Liver (tissue), 9 donors: ENCODE results near the gene COX10. TPM values are rescaled to one million over a fixed set of nuclear protein-coding genes. Genes with fewer than 3 reads are reported as not detected.
"Not testable (repeated sequence)": the region's sequence is repeated elsewhere in the genome, so short reads cannot be mapped to it uniquely, and the experiment has no call there.

ENCODE experiments used
- DNase-seq: peaks from one replicate; pipeline ENCODE4 v3.0.0-alpha.2; 2017; ENCODE audit warnings: low spot score
- H3K27ac ChIP-seq, 2 donors: one replicate each; pipeline ENCODE4 v1.7.0; 2013; ENCODE audit warnings: inconsistent platforms in 2 of 2, low read length in 2 of 2, control low read depth in 1 of 2, low read depth in 1 of 2, mild to moderate bottlenecking in 1 of 2
- H3K27me3 ChIP-seq, 4 donors: one replicate each; pipeline versions ENCODE4 v1.6.1 to v1.7.0; 2013; ENCODE audit warnings: low read length in 3 of 4, inconsistent platforms in 1 of 4, mild to moderate bottlenecking in 1 of 4, moderate library complexity in 1 of 4; ENCODE audit not compliant: control insufficient read depth in 4 of 4, insufficient read depth in 4 of 4
- H3K36me3 ChIP-seq, 4 donors: one replicate each; pipeline versions ENCODE4 v1.6.1 to v1.7.0; 2013; ENCODE audit warnings: low read length in 3 of 4, mild to moderate bottlenecking in 3 of 4, low read depth in 1 of 4, moderate library complexity in 1 of 4; ENCODE audit not compliant: control insufficient read depth in 4 of 4, insufficient read depth in 3 of 4
- H3K4me1 ChIP-seq, 4 donors: one replicate each; pipeline versions ENCODE4 v1.6.1 to v1.7.0; 2013; ENCODE audit warnings: low read length in 3 of 4, mild to moderate bottlenecking in 3 of 4, moderate library complexity in 1 of 4; ENCODE audit not compliant: control insufficient read depth in 4 of 4, insufficient read depth in 4 of 4
- H3K4me3 ChIP-seq, 3 donors: one replicate each; pipeline versions ENCODE4 v1.6.1 to v1.7.0; 2013; ENCODE audit warnings: low read length in 3 of 3, control low read depth in 1 of 3, low read depth in 1 of 3, mild to moderate bottlenecking in 1 of 3
- H3K9ac ChIP-seq, 2 donors: one replicate each; pipeline ENCODE4 v1.7.0; 2013; ENCODE audit warnings: low read length in 2 of 2, mild to moderate bottlenecking in 2 of 2, moderate library complexity in 2 of 2, control low read depth in 1 of 2, low read depth in 1 of 2
- H3K9me3 ChIP-seq, 4 donors: one replicate each; pipeline versions ENCODE4 v1.6.1 to v1.7.0; 2013; ENCODE audit warnings: low read length in 3 of 4; ENCODE audit not compliant: control insufficient read depth in 4 of 4
- CTCF ChIP-seq: fragments of 150-350 bp; IDR thresholded peaks from 2 replicates; pipeline ENCODE4 v1.5.1; 2017; ENCODE audit warnings: improper control_type of control experiment, low read depth, low read length; ENCODE audit not compliant: missing input control
- EGR1 ChIP-seq, 2 donors: IDR thresholded peaks; 2 replicates each; pipeline ENCODE4 v1.6.1; 2016 to 2018; ENCODE audit warnings: antibody characterized with exemption in 2 of 2, low read depth in 2 of 2
- FOXA1 ChIP-seq: IDR thresholded peaks from 2 replicates; pipeline ENCODE4 v1.6.1; 2016; ENCODE audit warnings: antibody characterized with exemption
- FOXA2 ChIP-seq: IDR thresholded peaks from 2 replicates; pipeline ENCODE4 v1.6.1; 2016; ENCODE audit warnings: antibody characterized with exemption
- GABPA ChIP-seq, 2 donors: IDR thresholded peaks in 1 of 2; conservative IDR thresholded peaks in 1 of 2; 2 replicates each; pipeline ENCODE4 v1.6.1; 2016; ENCODE audit warnings: antibody characterized with exemption in 2 of 2, mild to moderate bottlenecking in 1 of 2, moderate library complexity in 1 of 2
- HNF4A ChIP-seq, 2 donors: conservative IDR thresholded peaks; 2 replicates each; pipeline ENCODE4 v1.6.1; 2016; ENCODE audit warnings: antibody characterized with exemption in 2 of 2, mild to moderate bottlenecking in 2 of 2
- HNF4G ChIP-seq: IDR thresholded peaks from 2 replicates; pipeline ENCODE4 v1.6.1; 2016; ENCODE audit warnings: antibody characterized with exemption
- JUND ChIP-seq, 2 donors: IDR thresholded peaks; 2 replicates each; pipeline ENCODE4 v1.6.1; 2016; ENCODE audit warnings: antibody characterized with exemption in 2 of 2
- NR2F2 ChIP-seq: IDR thresholded peaks from 2 replicates; pipeline ENCODE4 v1.6.1; 2016; ENCODE audit warnings: antibody characterized with exemption
- RAD21 ChIP-seq, 2 donors: IDR thresholded peaks; 2 replicates each; pipeline ENCODE4 v1.6.1; 2016; ENCODE audit warnings: antibody characterized with exemption in 2 of 2, mild to moderate bottlenecking in 2 of 2
- REST ChIP-seq: IDR thresholded peaks from 2 replicates; pipeline ENCODE4 v1.6.1; 2016; ENCODE audit warnings: antibody characterized with exemption, mild to moderate bottlenecking
- RXRA ChIP-seq, 2 donors: IDR thresholded peaks; 2 replicates each; pipeline ENCODE4 v1.6.1; 2017 to 2018; ENCODE audit warnings: antibody characterized with exemption in 2 of 2, mild to moderate bottlenecking in 1 of 2
- SP1 ChIP-seq: IDR thresholded peaks from 2 replicates; pipeline ENCODE4 v1.6.1; 2018; ENCODE audit warnings: antibody characterized with exemption, mild to moderate bottlenecking
- TAF1 ChIP-seq: conservative IDR thresholded peaks from 2 replicates; pipeline ENCODE4 v1.6.1; 2016; ENCODE audit warnings: antibody characterized with exemption, mild to moderate bottlenecking
- YY1 ChIP-seq: IDR thresholded peaks from 2 replicates; pipeline ENCODE4 v1.6.1; 2016; ENCODE audit warnings: antibody characterized with exemption, mild to moderate bottlenecking
- WGBS: extraction: QIAGEN DNeasy Blood & Tissue Kit; methylation state at CpG from one replicate; pipeline ENCODE4 v1.1.7; 2013; 5-methylcytosine and 5-hydroxymethylcytosine counted together
- polyA plus RNA-seq, 2 donors: library from polyadenylated mRNA; stranded (reverse) in 1 of 2; unstranded in 1 of 2; fragments of 200-250 nt in 1 of 2; fragments of >200 nt in 1 of 2; fragmentation: Nextera tagmentation in 1 of 2; extraction: Ambion mirVana in 1 of 2; gene quantifications; one replicate each; pipeline versions ENCODE4 v1.2.1 to v1.2.3, GENCODE V29; 2013 to 2015
- total RNA-seq, 2 donors: library from RNA; depleted of rRNA; stranded (reverse); fragments of >200 nt; gene quantifications; one replicate each; pipeline ENCODE4 v1.2.3, GENCODE V29; 2014
- TF ChIP-seq, protein P1 (sequence below): IDR thresholded peaks from 2 replicates; pipeline ENCODE4 v1.6.1; 2016; ENCODE audit warnings: antibody characterized with exemption
- TF ChIP-seq, protein P2 (sequence below): IDR thresholded peaks from 2 replicates; pipeline ENCODE4 v1.6.1; 2016; ENCODE audit warnings: antibody characterized with exemption
- TF ChIP-seq, protein P3 (sequence below): IDR thresholded peaks from 2 replicates; pipeline ENCODE4 v1.6.1; 2016; ENCODE audit warnings: antibody characterized with exemption
- donor health status: healthy.
- donor health status: healthy.
- donor health status: healthy.
- donor health status: healthy.
- donor health status: healthy.

COX10 gene
- total RNA-seq: 10 to 100 TPM in 1 of 2 donors, 1 to 10 TPM in 1; 7.0 to 15.1 TPM
- 1 to 10 TPM; 7.7 to 9.8 TPM for polyA plus RNA-seq

DNA sequence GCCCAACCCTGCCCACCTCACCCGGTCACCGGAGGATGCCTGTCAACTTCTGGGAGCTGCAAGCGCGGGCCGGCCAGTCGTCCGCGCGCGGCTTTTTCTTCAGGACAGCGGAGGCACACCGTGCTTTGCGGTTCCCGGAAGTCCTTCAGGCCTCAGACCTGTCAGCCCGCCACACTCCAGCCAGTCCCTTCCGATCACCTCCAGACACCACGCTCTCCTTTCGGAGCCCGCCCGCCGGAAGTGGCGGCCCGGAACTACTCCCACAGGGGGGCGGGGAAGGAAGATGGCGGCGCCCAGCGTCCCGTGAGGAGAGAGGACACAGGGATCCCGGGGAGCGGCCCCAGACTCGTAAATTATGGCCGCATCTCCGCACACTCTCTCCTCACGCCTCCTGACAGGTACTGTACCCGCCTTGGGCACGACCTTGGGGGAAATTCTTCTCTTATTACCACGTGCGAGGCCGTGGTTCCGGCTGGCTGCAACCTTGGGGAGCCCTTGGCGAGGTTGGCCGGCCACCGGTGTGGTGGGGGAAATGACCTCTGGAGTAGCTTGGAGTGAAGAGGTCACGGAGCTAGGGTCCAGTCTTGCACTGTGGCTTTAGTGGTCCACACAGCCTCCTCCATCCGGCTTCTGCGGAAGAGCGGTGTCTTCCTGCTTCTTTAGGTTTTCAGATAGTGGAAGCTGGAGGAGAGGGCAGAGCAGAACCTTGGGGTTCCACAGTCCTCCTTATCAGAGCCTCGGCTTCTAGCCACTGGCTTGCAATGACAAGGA is at the start of gene COX10:
Gene COX10 (plus strand): TSS at position 254 of the 771 bp plus-strand sequence. CDS start 102 bp downstream, at position 356.
- under 1% methylated on average over 48 of the region's 48 CpGs for WGBS
- peak within 1 kb of the TSS; percentile 80 to 84 for H3K27ac ChIP-seq
- peaks cover 0 to 3% (median 0%) of the 10 kb centered on the region in 4 donors for H3K9me3 ChIP-seq
- DNase-seq: peak; percentile 89
- H3K9ac ChIP-seq: peak within 1 kb of the TSS; percentile 64 to 90
- TF ChIP-seq HNF4G (no peak), REST (peak; percentile 46), SP1 (no peak), RAD21 (IDR thresholded peaks at IDR 0.05) (peak; percentile 55 to 71), EGR1 (IDR thresholded peaks at IDR 0.05; ENCODE audit: low read depth in 2 of 2) (peak in 1 of 2 donors; percentile 46), CTCF (no peak), FOXA2 (no peak), RXRA (IDR thresholded peaks at IDR 0.05) (peak; percentile 22 to 28), NR2F2 (peak; percentile 23), FOXA1 (no peak), HNF4A (conservative IDR thresholded peaks at IDR 0.05) (peak in 1 of 2 donors; percentile 23), YY1 (peak; percentile 99), TAF1 (peak; percentile 36), JUND (IDR thresholded peaks at IDR 0.05) (no peak), GABPA (IDR thresholded peaks at IDR 0.05 in 1 of 2, conservative IDR thresholded peaks at IDR 0.05 in 1 of 2) (peak; percentile 91 to 97)
- TF ChIP-seq, protein P1, sequence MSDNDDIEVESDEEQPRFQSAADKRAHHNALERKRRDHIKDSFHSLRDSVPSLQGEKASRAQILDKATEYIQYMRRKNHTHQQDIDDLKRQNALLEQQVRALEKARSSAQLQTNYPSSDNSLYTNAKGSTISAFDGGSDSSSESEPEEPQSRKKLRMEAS: peak; percentile 89
- TF ChIP-seq, protein P2, sequence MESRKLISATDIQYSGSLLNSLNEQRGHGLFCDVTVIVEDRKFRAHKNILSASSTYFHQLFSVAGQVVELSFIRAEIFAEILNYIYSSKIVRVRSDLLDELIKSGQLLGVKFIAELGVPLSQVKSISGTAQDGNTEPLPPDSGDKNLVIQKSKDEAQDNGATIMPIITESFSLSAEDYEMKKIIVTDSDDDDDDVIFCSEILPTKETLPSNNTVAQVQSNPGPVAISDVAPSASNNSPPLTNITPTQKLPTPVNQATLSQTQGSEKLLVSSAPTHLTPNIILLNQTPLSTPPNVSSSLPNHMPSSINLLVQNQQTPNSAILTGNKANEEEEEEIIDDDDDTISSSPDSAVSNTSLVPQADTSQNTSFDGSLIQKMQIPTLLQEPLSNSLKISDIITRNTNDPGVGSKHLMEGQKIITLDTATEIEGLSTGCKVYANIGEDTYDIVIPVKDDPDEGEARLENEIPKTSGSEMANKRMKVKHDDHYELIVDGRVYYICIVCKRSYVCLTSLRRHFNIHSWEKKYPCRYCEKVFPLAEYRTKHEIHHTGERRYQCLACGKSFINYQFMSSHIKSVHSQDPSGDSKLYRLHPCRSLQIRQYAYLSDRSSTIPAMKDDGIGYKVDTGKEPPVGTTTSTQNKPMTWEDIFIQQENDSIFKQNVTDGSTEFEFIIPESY: no peak
- TF ChIP-seq, protein P3, sequence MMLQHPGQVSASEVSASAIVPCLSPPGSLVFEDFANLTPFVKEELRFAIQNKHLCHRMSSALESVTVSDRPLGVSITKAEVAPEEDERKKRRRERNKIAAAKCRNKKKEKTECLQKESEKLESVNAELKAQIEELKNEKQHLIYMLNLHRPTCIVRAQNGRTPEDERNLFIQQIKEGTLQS: peak; percentile 38
- peaks cover 0 to 3% (median 0%) of the 10 kb centered on the region in 4 donors for H3K36me3 ChIP-seq
- no peaks in the 10 kb centered on the region for H3K27me3 ChIP-seq
- H3K4me1 ChIP-seq: peaks cover 10 to 26% (median 22%) of the 10 kb centered on the region in 4 donors
- H3K4me3 ChIP-seq: peak within 1 kb of the TSS; percentile 81 to 100 (median 86)

GRCh38 chr17:14021651-14022294 is 47.5 kb upstream of the COX10 start:
- H3K9ac ChIP-seq, H3K27me3 ChIP-seq, H3K27ac ChIP-seq, H3K36me3 ChIP-seq, H3K9me3 ChIP-seq, DNase-seq, H3K4me3 ChIP-seq: not testable (repeated sequence)
- 84% methylated on average over 7 of the region's 9 CpGs for WGBS
- H3K4me1 ChIP-seq: peaks cover 2 to 22% (median 14%) of the 10 kb centered on the region in 4 donors

- 100% methylated on average over 1 of the region's 5 CpGs for WGBS
- peaks cover 0 to 13% (median 8%) of the 10 kb centered on the region in 4 donors for H3K36me3 ChIP-seq
- H3K4me3 ChIP-seq, H3K9ac ChIP-seq, DNase-seq, H3K9me3 ChIP-seq, H3K27me3 ChIP-seq, H3K4me1 ChIP-seq, H3K27ac ChIP-seq: not testable (repeated sequence)
Measured at GRCh38 chr17:14029755-14030154, 39.5 kb upstream of the COX10 start.
